GM19035 (cell line): ENCODE data around the gene CORO2B.
"Not testable (repeated sequence)": the region's sequence is repeated elsewhere in the genome, so short reads cannot be mapped to it uniquely, and the experiment has no call there.

Experiments
- ATAC-seq: cut with Tn5 transposase; IDR thresholded peaks from one replicate; pipeline ENCODE4 v1.9.1; 2021; ENCODE audit not compliant: unreplicated experiment

The CORO2B gene

GRCh38 chr15:68604840-68605478 lies 26.2 kb downstream of the CORO2B start:
- ATAC-seq: not testable (repeated sequence)

- ATAC-seq: no peak
Measured at GRCh38 chr15:68606375-68606774, 27.6 kb downstream of the CORO2B start.

- no peak for ATAC-seq
Measured at GRCh38 chr15:68608206-68608843, 29.5 kb downstream of the CORO2B start.

- ATAC-seq: no peak
Measured at GRCh38 chr15:68608844-68609232, 30.0 kb downstream of the CORO2B start.

- no peak for ATAC-seq
Measured at GRCh38 chr15:68609629-68610028, 30.8 kb downstream of the CORO2B start.

- no peak for ATAC-seq
Measured at GRCh38 chr15:68610825-68611224, 32.0 kb downstream of the CORO2B start.

GRCh38 chr15:68612503-68612902 lies 33.7 kb downstream of the CORO2B start:
- no peak for ATAC-seq

- ATAC-seq: no peak
Measured at GRCh38 chr15:68612979-68613740, 34.4 kb downstream of the CORO2B start.

GRCh38 chr15:68614286-68615035 lies 35.7 kb downstream of the CORO2B start:
- no peak for ATAC-seq

- no peak for ATAC-seq
Measured at GRCh38 chr15:68615301-68615700, 36.5 kb downstream of the CORO2B start.

- no peak for ATAC-seq
Measured at GRCh38 chr15:68615811-68616210, 37.0 kb downstream of the CORO2B start.

GRCh38 chr15:68616397-68616796 lies 37.6 kb downstream of the CORO2B start:
- no peak for ATAC-seq

GRCh38 chr15:68617001-68617400 lies 38.2 kb downstream of the CORO2B start:
- ATAC-seq: no peak

- ATAC-seq: no peak
Measured at GRCh38 chr15:68617777-68618176, 39.0 kb downstream of the CORO2B start.

- ATAC-seq: no peak
Measured at GRCh38 chr15:68618394-68618793, 39.6 kb downstream of the CORO2B start.

GRCh38 chr15:68618908-68619698 lies 40.3 kb downstream of the CORO2B start:
- no peak for ATAC-seq

- no peak for ATAC-seq
Measured at GRCh38 chr15:68620721-68621527, 42.1 kb downstream of the CORO2B start.

GRCh38 chr15:68621535-68621934 lies 42.7 kb downstream of the CORO2B start:
- no peak for ATAC-seq

GRCh38 chr15:68623301-68623892 lies 44.6 kb downstream of the CORO2B start:
- no peak for ATAC-seq
